ENCODE results near the gene VAMP2.
A peak's percentile ranks its signal among the peaks of the same experiment; 100 is the strongest.

VAMP2 gene, protein sequence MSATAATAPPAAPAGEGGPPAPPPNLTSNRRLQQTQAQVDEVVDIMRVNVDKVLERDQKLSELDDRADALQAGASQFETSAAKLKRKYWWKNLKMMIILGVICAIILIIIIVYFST

GRCh38 chr17:8162233-8162996 is at the start of gene VAMP2:
Gene VAMP2, minus strand, starts transcription at chr17:8162948. Its CDS starts 69 bp downstream, at chr17:8162879.
- peak within 1 kb of the TSS; percentile 95 for H3K27ac Mint-ChIP-seq

GRCh38 chr17:8210761-8211458 is 48.2 kb upstream of the VAMP2 start:
- peak overlapping the region; percentile 95 for H3K27ac Mint-ChIP-seq

More at GRCh38 chr17:8162233-8162996, at the start of gene VAMP2:
- peaks cover 46% of the 10 kb centered on the region for H3K4me1 Mint-ChIP-seq
- H3K27me3 Mint-ChIP-seq (ENCODE audit: low read depth, poor library complexity), result peaks cover 5% of the 10 kb centered on the region
- DNase-seq, result peak; percentile 87
- no peak for TF ChIP-seq CTCF (IDR thresholded peaks at IDR 0.05)
- peaks cover 11% of the 10 kb centered on the region for H3K36me3 Mint-ChIP-seq (ENCODE audit: low read depth)
- no peaks in the 10 kb centered on the region for H3K9me3 Mint-ChIP-seq
- peak within 1 kb of the TSS; percentile 89 for H3K4me3 Mint-ChIP-seq

DNA sequence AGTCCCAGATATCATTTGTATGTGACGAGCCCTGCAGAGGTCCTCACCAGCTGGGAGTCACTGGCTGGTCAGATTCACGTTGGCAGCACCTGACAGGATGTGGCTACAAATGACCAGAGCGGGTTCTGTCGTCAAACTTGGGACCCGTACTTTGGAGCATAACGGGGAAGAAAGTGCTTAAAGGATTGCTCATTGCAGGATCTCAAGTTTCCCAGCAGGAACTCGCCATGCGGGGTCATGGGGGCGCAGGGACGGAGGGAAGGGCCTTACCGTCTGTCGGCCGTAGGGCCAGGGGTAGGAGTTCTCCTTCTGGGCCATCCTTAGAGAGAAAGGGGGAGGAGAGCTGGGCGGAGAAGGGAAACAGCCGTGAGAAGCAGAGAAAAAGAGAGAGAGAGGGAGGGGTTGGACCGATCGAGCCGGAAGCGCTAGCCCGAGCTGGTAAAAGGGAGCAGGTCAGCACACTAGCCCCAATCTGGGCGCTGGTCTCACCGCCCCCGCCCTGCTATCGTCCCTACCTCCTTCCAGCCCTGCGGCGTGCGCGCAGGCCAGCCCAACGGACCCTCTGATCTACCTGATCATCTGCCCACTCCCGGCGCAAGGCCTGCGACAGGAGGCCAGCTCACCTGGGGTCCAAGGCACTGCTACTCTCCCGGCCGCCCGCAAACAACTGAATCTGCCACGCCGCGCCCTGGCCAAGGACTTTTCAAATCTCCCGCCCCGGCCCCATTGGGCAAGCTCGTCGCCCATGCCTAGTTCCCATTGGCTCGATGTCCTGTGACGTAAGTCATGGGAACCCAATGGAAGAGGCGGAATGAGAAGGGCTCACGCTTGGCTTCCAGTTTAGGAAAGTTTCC is 47.4 kb upstream of the VAMP2 start, which contains the start of gene AURKB:
AURKB (minus strand) TSS at position 669 of the 854 bp plus-strand sequence; CDS start at position 318, 351 bp downstream.
- Mint-ChIP-seq H3K36me3 (ENCODE audit: low read depth) (peaks cover 22% of the 10 kb centered on the region), H3K4me3 (peak within 1 kb of the TSS; percentile 93), H3K27me3 (ENCODE audit: low read depth, poor library complexity) (peaks cover 16% of the 10 kb centered on the region), H3K27ac (peak within 1 kb of the TSS; percentile 95), H3K9me3 (no peaks in the 10 kb centered on the region), H3K4me1 (peaks cover 44% of the 10 kb centered on the region)
- no peak for TF ChIP-seq CTCF (IDR thresholded peaks at IDR 0.05)
- peak; percentile 96 for DNase-seq

More at GRCh38 chr17:8210761-8211458, 48.2 kb upstream of the VAMP2 start:
- Mint-ChIP-seq H3K9me3 (no peaks in the 10 kb centered on the region), H3K36me3 (ENCODE audit: low read depth) (peaks cover 18% of the 10 kb centered on the region), H3K4me1 (peaks cover 44% of the 10 kb centered on the region), H3K27me3 (ENCODE audit: low read depth, poor library complexity) (peaks cover 17% of the 10 kb centered on the region), H3K4me3 (peak overlapping the region; percentile 93)
- no peak for TF ChIP-seq CTCF (IDR thresholded peaks at IDR 0.05)
- no peak for DNase-seq

DNA sequence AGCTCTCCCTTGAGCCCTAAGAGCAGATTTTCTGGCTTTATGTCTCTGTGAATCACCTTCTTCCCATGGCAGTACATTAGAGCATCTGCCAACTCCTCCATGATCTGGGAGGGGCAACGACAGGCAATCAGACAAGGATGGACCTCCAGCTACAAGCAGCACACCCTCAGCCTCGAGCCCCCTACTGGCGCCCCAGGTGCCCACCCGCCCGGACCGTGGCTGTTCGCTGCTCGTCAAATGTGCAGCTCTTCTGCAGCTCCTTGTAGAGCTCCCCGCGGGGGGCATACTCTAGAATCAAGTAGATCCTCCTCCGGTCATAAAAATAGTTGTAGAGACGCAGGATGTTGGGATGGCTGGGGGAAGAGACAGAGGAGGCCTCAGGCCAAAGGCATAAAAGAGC is 43.8 kb upstream of the VAMP2 start:
- Mint-ChIP-seq H3K36me3 (ENCODE audit: low read depth) (peaks cover 44% of the 10 kb centered on the region), H3K27ac (peak overlapping the region; percentile 29), H3K4me1 (peaks cover 40% of the 10 kb centered on the region), H3K4me3 (peak overlapping the region; percentile 4), H3K27me3 (ENCODE audit: low read depth, poor library complexity) (peaks cover 4% of the 10 kb centered on the region), H3K9me3 (no peaks in the 10 kb centered on the region)
- no peak for DNase-seq
- no peak for TF ChIP-seq CTCF (IDR thresholded peaks at IDR 0.05)

DNA sequence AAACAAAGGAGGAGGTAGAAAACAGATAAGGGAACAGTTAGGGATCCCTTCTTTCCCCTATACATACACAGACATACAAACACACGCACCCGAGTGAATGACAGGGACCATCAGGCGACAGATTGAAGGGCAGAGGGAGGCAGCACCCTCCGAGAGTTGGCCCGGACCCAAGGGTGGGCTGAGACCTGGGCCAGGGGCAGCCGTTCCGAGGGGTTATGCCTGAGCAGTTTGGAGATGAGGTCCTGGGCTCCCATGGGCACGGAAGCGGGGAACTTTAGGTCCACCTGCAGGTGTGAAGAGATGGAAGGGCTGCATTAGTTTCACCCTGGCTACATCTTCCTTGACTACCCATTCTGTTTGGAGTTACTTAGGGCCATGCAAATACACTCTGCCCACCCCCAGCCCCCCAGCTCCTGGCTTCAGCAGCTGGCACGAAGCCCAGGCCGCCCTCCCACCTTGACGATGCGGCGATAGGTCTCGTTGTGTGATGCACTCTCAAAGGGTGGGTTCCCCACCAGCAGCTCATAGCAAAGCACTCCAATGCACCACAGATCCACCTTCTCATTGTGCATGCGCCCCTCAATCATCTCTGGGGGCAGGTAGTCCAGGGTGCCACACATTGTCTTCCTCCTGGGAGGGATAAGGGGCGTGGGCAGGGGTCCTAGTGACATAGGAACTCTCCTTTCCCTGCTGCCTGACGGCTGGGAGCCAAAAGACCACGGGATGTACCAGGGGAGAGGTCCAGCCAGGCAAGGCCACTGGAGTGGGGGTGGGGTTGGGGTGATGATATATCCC is 42.2 kb upstream of the VAMP2 start:
- H3K36me3 Mint-ChIP-seq (ENCODE audit: low read depth), result peaks cover 56% of the 10 kb centered on the region
- H3K27ac Mint-ChIP-seq, result no peak overlapping the region
- H3K9me3 Mint-ChIP-seq, result peaks cover 4% of the 10 kb centered on the region

More for the DNA sequence above, 42.2 kb upstream of the VAMP2 start:
- no peak for TF ChIP-seq CTCF (IDR thresholded peaks at IDR 0.05)
- peaks cover 4% of the 10 kb centered on the region for H3K27me3 Mint-ChIP-seq (ENCODE audit: low read depth, poor library complexity)
- H3K4me3 Mint-ChIP-seq, result peak overlapping the region; percentile 34
- H3K4me1 Mint-ChIP-seq, result peaks cover 31% of the 10 kb centered on the region
- DNase-seq, result no peak
